Thyroid gland (tissue), 4 donors: ENCODE results near the gene TENM3. TPM values are rescaled to one million over a fixed set of nuclear protein-coding genes. Genes with fewer than 3 reads are reported as not detected.
A peak's percentile ranks its signal among the peaks of the same experiment; 100 is the strongest.

Experiments
- DNase-seq, 2 donors: peaks; one replicate each; pipeline ENCODE4 v3.0.0-alpha.2; 2019
- H3K27ac ChIP-seq, 3 donors: fragments of 200-600 bp; sonication (generic); 1 replicate in 2 of 3; 2 replicates in 1 of 3; pipeline ENCODE4 v1.5.1; 2016 to 2019; ENCODE audit warnings: mild to moderate bottlenecking in 1 of 3, moderate library complexity in 1 of 3
- H3K27me3 ChIP-seq: fragments of 200-600 bp; sonication (generic); one replicate; pipeline ENCODE4 v1.5.1; 2019
- H3K36me3 ChIP-seq, 2 donors: fragments of 200-600 bp; sonication (generic); one replicate each; pipeline ENCODE4 v1.5.1; 2016 to 2019
- H3K4me1 ChIP-seq, 2 donors: fragments of 200-600 bp; sonication (generic); one replicate each; pipeline ENCODE4 v1.5.1; 2017 to 2019
- H3K4me3 ChIP-seq, 3 donors: fragments of 200-600 bp; sonication (generic); replicated peaks in 1 of 3; 1 replicate in 2 of 3; 2 replicates in 1 of 3; pipeline ENCODE4 v1.5.1; 2016; ENCODE audit warnings: mild to moderate bottlenecking in 1 of 3
- H3K9me3 ChIP-seq: fragments of 200-600 bp; sonication (generic); one replicate; pipeline ENCODE4 v1.5.1; 2017
- CTCF ChIP-seq, 6 experiments: fragments of 200-600 bp in 3 of 6; fragments of 450-650 bp in 3 of 6; sonication (generic) in 3 of 6; IDR thresholded peaks; one replicate each; pipeline ENCODE4 v1.5.1; 2016 to 2019; ENCODE audit warnings: antibody characterized with exemption in 6 of 6, mild to moderate bottlenecking in 2 of 6, inconsistent platforms in 1 of 6, moderate library complexity in 1 of 6
- POLR2A ChIP-seq, 2 donors: fragments of 450-650 bp; IDR thresholded peaks; one replicate each; pipeline ENCODE4 v1.6.1; 2017; ENCODE audit warnings: antibody characterized with exemption in 2 of 2, mild to moderate bottlenecking in 2 of 2, moderate library complexity in 1 of 2
- WGBS, 2 donors: methylation state at CpG; one replicate each; pipeline ENCODE4 v1.1.5; 2017; 5-methylcytosine and 5-hydroxymethylcytosine counted together
- intact Hi-C: fragments of 100-400 bp; cut with DNase I; formaldehyde crosslinking; loops from one replicate; pipeline ENCODE4 v1.15.1; 2023
- total RNA-seq, 4 donors: library from RNA; depleted of rRNA; stranded (reverse); fragments of >200 nt; gene quantifications; one replicate each; pipeline ENCODE4 v1.2.3, GENCODE V29; 2016

The TENM3 gene
- total RNA-seq, 4 donors from 2014 or later, result 41.8 to 82.2 (median 68.1) TPM

DNA sequence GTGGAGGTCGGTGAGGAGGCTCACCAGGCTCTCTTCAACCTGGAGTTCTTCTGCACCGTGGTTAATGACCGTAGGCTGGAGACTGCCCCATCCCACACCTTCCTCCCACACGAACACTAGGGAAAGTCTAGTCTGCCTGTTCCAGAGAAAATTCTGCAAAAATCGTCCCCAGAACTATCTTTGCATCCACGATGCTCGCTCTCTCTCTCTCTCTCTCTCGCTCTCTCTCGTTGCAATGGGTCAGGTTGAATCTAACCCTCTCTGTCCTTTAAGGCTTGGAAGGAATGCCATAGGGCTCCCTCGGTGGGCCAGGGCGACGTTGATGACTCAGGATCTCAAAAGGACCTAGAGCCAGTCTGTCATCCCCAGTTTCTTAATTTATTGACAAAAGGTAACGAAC, 562.5 kb downstream of the TENM3 start:
- DNase-seq, result no peak
- Histone ChIP-seq H3K36me3 (no peaks in the 10 kb centered on the region), H3K9me3 (no peaks in the 10 kb centered on the region), H3K4me3 (no peak overlapping the region), H3K27ac (no peak overlapping the region), H3K4me1 (peaks cover 0 to 7% of the 10 kb centered on the region in 2 donors), H3K27me3 (no peaks in the 10 kb centered on the region)
- WGBS, 2 donors, result 73 to 79% methylated on average over 11 to 13 of the region's 13 CpGs
- intact Hi-C loops, result loop anchor here (5.0 to 10.0 kb wide), 2 partner anchors 119 to 323 kb away; no protein-coding TSS in a partner anchor
- TF ChIP-seq CTCF (IDR thresholded peaks at IDR 0.05) (no peak), POLR2A (IDR thresholded peaks at IDR 0.05) (no peak)

DNA sequence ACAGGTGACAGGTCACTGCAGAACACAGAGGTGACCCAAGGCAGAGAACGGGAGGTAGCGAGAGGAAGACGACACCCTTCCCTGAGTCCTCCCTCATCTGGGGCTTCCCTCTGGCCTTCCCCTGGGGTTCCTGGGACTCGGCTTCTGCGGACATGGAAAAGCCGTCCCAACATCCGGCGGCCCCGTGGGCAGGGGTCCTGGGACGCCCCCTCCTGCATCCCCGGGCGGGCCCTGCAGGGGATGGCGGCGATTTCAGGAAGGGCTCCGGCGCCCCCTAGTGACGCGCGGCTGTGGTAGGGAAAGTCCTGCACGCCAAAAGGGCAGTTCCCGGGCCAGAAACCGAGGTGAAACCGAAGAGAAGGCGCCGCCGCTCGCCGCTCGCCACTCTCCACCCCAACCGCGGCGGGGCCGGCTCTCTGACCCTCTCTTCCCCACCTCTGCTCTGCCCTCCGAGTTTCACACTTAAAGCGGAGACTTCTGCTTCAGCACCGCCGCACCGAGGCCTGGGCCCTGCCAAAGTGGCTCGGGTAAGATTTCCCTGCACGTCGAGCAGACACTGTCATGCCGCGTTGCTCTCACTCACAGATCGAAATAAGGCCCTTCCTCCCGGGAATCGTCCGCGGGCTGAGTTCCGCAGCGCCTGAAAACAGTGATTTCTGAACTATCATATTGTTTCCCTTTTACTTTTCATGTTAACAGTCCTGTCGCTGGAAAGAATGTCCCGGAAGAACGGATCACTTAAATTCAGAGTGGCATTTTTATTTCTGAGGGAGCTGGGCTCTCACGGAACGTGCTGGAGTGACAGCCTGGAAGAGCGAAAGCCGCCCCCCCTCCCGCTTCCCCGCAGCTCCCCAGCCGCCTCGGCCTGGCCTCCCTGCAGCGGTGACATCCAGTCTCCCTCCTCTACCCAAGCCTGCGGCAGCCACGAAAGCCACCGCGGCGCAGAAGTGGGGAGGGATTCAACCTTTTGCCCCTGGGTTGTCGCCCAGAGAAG, 563.4 kb downstream of the TENM3 start:
- peak; percentile 76 to 85 for DNase-seq
- intact Hi-C loops, result loop anchor here (5.0 to 10.0 kb wide), 2 partner anchors 118 to 324 kb away; no protein-coding TSS in a partner anchor
- Histone ChIP-seq H3K4me1 (peaks cover 0 to 7% of the 10 kb centered on the region in 2 donors), H3K4me3 (peak overlapping the region in 2 of 3 donors; percentile 29 to 33), H3K27me3 (no peaks in the 10 kb centered on the region), H3K27ac (peak overlapping the region; percentile 35 to 80 (median 61)), H3K9me3 (no peaks in the 10 kb centered on the region), H3K36me3 (no peaks in the 10 kb centered on the region)
- WGBS, 2 donors, result 10 to 12% methylated on average over 59 to 64 of the region's 68 CpGs
- TF ChIP-seq CTCF (IDR thresholded peaks at IDR 0.05), result peak; percentile 72 to 96 (median 91)
- TF ChIP-seq POLR2A (IDR thresholded peaks at IDR 0.05), result peak in 1 of 2 donors; percentile 40

GRCh38 chr4:182807346-182807745, 564.1 kb downstream of the TENM3 start:
- Histone ChIP-seq H3K4me1 (peaks cover 0 to 7% of the 10 kb centered on the region in 2 donors), H3K27ac (no peak overlapping the region), H3K36me3 (no peaks in the 10 kb centered on the region), H3K4me3 (peak overlapping the region in 1 of 3 donors; percentile 33), H3K27me3 (no peaks in the 10 kb centered on the region), H3K9me3 (no peaks in the 10 kb centered on the region)
- no peak for TF ChIP-seq CTCF (IDR thresholded peaks at IDR 0.05)
- TF ChIP-seq POLR2A (IDR thresholded peaks at IDR 0.05), result no peak
- no peak for DNase-seq
- WGBS, 2 donors, result 86 to 88% methylated on average over 12 of the region's 12 CpGs
- intact Hi-C loops, result loop anchor here (5.0 to 10.0 kb wide), 2 partner anchors 117 to 325 kb away; no protein-coding TSS in a partner anchor

DNA sequence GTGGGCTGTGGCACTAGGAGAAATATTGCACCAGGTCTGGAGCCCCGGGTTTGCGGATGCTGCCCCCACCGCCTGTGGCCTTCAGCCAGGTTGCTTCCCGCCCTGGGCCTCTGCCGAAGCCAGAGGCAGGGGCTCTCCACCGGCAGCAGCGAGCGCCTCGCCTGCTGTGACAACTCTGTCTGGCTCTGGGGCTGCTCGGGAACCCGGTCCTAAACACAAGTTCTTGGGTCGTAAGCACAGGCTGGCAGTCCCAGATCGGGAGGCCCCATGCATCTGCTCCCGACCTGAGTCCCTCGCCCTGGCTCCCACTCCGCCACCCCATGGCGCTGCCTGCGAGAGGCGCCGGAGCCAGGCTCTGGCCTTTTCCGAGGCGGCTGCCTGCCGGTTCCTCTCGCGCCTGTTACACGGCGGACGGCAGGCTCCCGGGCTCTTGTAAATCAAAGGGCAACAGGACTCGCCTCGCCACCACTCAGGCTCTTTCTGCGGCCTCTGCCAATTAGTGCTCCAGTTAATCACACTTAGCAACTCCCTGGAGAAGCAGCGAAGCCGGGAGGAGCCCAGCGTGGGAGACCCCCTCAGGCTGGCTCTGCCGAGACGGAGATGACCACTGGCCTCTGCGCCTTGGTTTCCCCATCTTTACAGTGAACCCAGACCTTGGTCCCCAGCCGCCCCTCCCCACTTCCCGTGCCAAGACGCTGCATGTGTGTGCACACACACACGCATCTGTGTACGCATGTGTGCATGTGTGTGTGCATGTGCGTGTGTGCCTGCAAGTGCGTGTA, 564.8 kb downstream of the TENM3 start:
- Histone ChIP-seq H3K27me3 (no peaks in the 10 kb centered on the region), H3K9me3 (no peaks in the 10 kb centered on the region), H3K27ac (no peak overlapping the region), H3K36me3 (no peaks in the 10 kb centered on the region), H3K4me1 (peaks cover 0 to 7% of the 10 kb centered on the region in 2 donors), H3K4me3 (no peak overlapping the region)
- DNase-seq, result no peak
- intact Hi-C loops, result loop anchor here (5.0 to 10.0 kb wide), 2 partner anchors 117 to 326 kb away; no protein-coding TSS in a partner anchor
- WGBS, 2 donors, result 96 to 97% methylated on average over 28 to 37 of the region's 45 CpGs
- no peak for TF ChIP-seq CTCF (IDR thresholded peaks at IDR 0.05)
- TF ChIP-seq POLR2A (IDR thresholded peaks at IDR 0.05), result no peak
